GM18909 (cell line): ENCODE results near the gene RNFT2.
"Not testable (repeated sequence)": the region's sequence is repeated elsewhere in the genome, so short reads cannot be mapped to it uniquely, and the experiment has no call there.

Experiments used
- ATAC-seq: cut with Tn5 transposase; IDR thresholded peaks from one replicate; pipeline ENCODE4 v1.9.1; 2021; ENCODE audit warnings: mild to moderate bottlenecking; ENCODE audit not compliant: unreplicated experiment, poor library complexity

RNFT2 gene

DNA sequence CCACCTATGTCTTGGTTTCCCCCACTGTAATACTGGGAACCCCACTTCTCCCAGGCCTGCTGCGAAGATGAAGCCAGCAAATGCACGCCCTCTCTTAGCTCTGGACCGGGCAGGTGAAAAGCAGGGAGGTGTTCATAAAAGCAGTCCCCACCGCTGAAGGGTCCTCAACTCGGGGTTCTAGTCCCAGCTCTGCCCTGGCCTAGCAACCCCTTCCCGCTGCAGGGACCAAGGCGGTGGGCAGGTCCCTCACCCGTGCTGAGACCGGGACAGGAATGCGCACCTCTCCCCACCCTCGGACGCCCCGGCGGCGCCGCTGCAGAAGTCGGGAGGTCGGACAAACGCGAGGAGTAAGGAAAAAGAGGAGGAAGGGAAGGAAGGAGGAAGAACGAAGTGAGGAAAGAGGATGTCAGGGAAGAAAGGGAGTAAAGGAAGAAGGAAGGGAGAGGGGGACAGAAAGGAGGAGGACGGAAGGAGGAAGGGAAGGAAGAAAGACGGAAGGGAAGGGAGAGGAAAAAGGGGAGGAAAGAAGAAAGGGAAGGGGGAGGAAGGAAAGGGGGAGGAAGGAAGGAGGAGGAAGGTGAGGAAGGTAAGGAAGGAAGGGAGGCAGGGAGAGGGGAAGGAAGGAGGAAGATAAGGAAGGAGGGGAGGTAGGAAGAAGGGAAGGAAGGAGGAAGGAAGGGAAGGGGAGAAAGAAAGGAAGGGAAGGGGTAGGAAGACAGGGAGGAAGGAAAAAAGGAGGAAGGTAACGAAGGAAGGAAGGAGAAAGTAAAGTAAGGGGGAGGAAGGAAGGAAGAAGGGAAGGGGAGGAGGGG is 947 bp upstream of the RNFT2 start:
- ATAC-seq, result no peak

- no peak for ATAC-seq
Measured at GRCh38 chr12:116739381-116739887, 1.3 kb downstream of the RNFT2 start.

GRCh38 chr12:116742787-116743186 is 4.7 kb downstream of the RNFT2 start:
- ATAC-seq, result not testable (repeated sequence)

DNA sequence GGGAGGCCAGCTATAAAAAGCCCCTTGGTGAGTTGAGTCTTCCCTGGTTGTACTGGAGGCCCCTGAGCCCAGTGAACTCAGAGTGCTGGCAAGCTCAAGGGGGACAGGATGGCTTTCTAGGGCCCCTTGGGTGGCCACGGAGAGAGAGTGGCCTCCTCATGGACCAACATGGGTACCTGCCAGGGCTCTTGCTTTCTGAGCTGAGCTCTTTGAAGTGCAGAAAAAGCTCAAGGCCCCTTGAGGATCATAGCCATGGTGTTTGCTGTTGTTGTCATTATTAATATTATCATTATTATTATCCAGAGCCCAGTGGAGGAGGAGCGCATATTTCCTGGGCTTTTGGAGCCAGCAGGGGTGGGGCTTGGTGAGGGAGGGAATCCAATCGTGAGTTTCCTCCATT is 6.7 kb downstream of the RNFT2 start:
- no peak for ATAC-seq

DNA sequence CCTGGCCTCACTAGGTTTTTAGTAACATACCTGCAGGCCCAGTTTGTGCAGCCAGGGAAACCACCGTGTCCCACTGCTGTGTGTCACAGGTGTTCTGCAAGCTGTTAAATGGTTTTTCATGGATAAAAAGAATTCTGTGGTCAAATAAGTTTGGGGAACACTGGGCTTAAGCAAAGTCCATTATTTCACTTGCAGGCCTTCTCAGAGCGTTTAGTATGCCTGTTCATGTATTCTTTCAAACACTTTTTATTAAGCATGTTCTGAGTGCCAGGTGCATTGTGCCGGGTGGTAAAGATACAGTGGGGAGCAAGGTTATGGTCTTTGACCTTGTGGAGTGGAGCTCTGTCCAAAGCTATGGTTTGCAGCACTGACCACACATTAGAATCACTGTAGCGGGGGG is 7.4 kb downstream of the RNFT2 start:
- ATAC-seq, result no peak

- ATAC-seq, result no peak
Measured at GRCh38 chr12:116749884-116750283, 11.8 kb downstream of the RNFT2 start.

GRCh38 chr12:116750298-116750697 is 12.2 kb downstream of the RNFT2 start:
- ATAC-seq, result no peak

GRCh38 chr12:116754097-116754496 is 16.0 kb downstream of the RNFT2 start:
- not testable (repeated sequence) for ATAC-seq

GRCh38 chr12:116754783-116755182 is 16.7 kb downstream of the RNFT2 start:
- ATAC-seq, result not testable (repeated sequence)

DNA sequence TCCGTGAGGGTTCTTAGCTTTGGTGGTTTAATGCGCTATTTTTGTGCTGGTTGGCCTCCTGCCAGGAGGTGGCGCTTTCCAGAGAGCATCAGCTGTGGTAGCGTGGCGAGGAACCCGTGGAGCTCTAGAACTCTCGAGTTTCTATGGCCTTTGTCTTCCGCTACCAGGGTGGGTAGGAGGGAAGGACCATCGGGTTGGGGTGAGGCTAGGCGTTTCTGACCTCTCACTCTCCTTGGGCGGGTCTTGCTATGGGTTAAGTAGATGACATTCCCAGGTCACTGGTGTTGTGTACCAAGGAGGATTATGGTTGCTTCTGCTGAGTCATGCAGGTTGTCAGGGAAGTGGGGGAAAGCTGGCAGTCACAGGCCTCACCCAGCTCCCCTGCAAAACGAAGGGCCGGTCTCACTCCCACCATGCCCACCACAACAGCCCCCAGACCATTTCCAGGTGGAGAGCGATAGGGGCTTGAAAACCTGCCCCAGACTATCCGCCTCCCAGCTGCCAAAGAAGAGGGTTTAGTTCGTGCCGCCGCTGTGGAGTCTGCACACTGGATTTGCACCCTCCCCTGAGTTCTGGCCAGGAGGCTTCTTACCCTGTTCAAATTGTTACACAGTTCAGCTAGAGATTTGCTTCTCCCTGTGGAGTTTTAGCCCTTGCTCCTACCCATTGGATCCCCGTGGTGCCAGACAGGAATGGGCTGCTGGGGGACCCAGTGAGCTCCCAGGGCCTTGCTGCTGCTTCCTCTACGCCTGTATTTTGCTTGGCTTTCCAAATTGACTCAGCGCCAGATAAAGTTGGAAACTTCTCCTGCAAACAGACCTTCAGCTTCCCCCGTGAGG is 21.9 kb downstream of the RNFT2 start:
- no peak for ATAC-seq

DNA sequence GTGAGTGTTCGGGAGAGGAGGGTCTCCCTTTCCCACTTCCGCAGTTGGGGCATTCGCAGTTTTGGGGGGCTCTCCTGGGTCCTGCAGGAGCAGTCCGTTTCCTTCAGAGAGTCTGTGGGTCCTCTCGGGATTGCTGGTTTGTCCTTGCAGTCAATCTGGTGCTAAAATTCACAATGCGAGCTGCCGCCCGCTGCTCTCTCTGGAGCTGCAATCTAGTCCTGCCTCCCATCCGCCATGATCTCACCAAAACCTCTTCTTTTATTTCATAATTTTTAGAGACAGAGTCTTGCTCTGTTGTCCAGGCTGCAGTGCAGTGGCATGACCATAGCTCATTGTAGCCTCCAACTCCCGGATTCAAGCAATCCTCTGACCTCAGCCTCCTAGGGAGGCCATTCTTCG is 22.5 kb downstream of the RNFT2 start:
- no peak for ATAC-seq

DNA sequence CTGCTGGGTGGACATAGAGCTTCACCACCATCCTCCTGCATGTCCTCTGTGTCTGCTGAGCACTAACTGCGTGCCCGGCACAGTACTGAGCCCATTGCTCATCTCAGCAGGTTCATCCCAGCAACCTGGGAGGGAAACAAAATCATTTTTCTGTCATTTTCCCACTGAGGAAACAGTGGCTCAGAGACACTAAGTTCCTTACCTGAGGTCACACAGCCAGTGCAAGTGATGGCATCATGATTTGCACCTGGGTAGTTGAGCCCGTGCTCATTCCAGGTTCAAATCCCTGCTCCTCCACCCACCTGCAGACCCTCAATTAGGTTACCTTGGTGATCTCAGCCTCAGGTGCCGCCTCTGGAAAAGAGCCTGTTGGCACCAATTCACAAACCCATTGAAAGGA is 23.4 kb downstream of the RNFT2 start:
- ATAC-seq, result no peak

GRCh38 chr12:116765271-116765670 is 27.2 kb downstream of the RNFT2 start:
- no peak for ATAC-seq

DNA sequence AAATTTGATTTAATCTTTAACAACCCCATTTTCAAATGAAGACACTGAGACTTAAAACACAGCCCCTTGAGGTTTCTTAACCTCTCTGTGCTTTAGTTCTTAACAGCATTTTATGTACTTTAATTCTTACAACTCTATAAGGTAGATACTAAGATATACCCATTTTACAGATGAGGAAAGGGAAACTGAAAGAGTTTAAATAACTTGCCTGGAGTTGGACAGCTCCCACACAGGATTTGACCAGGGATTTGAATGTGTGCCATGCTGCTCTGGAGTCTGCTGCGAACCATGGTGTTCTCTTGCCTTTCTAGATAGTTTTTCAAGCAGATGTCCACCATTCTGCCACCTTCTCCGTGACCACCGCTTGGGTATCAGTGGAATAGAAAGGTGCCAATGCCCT is 28.2 kb downstream of the RNFT2 start:
- no peak for ATAC-seq

DNA sequence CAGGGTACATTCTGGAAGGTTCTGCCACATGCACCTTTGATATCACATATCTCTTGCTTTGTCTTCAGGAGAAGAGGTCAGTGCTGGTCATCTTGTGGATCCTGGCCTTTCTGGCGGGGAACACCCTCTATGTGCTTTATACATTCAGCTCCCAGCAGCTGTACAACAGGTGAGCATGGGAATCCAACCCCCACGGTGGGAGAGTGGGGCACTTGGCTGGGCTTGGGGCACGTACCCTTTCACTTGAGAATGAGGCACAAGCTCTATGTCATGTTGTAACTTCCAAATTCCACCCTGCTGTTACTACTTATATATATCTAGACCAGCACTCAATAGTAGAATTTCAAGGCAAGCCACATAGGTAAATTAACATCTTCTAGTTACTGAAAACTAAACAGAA is 28.6 kb downstream of the RNFT2 start:
- ATAC-seq, result no peak

DNA sequence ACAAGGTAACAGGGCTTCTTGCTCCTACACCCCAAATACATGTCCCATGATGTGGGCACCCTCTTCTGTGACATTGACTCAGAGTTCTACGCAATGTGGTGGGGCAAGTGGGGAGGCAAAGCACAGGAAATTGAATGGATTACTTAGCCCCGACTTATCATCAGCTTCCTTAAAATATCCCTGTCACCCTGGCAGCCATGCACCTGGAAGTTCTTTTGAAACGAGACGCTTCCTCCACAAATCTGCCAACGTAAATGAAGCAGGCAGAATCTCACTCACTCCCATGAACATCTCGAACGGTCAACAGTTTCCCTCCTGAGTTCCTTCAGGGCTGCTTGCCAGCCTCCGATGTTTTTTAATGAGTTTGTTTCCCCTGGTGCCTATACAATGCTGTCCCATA is 33.5 kb downstream of the RNFT2 start:
- no peak for ATAC-seq

DNA sequence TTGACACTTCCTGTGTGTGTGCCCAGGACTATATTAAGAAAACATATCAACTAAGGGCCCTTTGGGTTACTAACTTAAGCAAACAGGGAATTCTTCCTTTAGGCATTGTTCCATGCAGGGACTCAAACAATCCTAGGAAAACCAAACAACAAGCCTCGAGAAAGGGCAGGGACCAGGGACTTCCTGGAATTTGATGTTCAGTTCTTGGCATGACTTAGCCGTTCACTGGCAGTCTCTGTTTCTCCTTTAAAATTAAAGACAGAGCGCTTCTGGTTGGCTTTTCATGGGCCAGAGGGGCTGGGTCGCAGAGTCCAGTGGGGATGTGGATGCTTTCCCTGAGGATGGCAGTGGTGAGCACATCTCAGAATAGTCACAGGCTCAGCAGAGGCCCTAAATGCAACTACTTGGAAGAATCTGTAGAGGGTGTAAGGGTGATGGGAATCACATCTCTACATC is 35.2 kb downstream of the RNFT2 start:
- no peak for ATAC-seq

DNA sequence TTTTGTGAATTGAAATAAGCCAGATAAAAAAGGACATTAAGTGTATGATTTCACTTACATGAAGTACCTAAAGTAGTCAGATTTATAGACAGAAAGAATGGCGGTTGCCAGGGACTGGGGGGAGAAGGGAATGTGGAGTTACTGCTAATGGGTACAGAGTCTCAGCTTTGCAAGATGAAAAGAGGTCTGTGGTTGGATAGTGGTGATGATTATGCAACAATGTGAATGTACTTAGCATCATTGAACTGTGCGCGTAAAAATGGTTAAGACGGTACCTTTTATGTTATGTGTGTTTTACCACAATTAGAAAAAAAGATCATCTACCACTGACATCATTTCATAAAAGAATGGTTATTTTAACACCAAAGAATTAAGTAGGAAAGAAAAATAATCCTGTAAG is 35.9 kb downstream of the RNFT2 start:
- ATAC-seq, result no peak

DNA sequence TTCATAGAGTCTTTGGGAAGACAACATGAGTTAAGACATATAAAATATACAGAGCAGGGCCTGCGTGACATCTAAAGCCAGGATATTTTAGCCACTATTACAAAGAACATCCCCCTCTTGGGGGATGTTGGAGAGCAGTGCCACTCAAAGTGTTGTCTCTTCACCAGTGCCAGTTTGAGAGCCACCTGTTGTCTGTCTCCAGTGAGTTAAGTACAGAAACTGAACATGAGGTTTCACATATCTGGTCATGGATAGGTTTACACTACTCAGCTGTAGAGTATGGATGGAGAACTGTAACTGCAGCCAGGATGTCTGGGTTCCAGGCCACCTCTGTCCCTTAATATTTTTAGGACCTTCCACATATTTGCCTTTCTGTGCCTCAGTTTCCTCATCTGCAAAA is 39.1 kb downstream of the RNFT2 start:
- ATAC-seq, result no peak

GRCh38 chr12:116779597-116779996 is 41.5 kb downstream of the RNFT2 start:
- no peak for ATAC-seq

GRCh38 chr12:116780942-116781341 is 42.8 kb downstream of the RNFT2 start:
- no peak for ATAC-seq
